Keratinocyte (primary cell): ENCODE data around the gene PPIC. TPM values are rescaled to one million over a fixed set of nuclear protein-coding genes. Genes with fewer than 3 reads are reported as not detected.

Experiments
- DNase-seq: peaks from one replicate; pipeline ENCODE4 v3.0.0-alpha.2; 2011; ENCODE audit warnings: low read depth, missing footprints, low spot score
- FAIRE-seq: peaks from 2 replicates; lab custom pipeline; 2011; peaks lifted over from hg19 to GRCh38; lab: Jason Lieb, UNC
- H2AFZ ChIP-seq: 2 replicates; pipeline ENCODE4 v1.6.0; 2012; ENCODE audit warnings: low read length, control low read depth, inconsistent platforms; ENCODE audit not compliant: control insufficient read depth
- H3K27ac ChIP-seq: 2 replicates; pipeline ENCODE4 v1.5.1; 2011; ENCODE audit warnings: low read length; ENCODE audit not compliant: control insufficient read depth, insufficient read depth
- H3K27me3 ChIP-seq: 3 replicates; pipeline ENCODE4 v1.6.0; 2011; ENCODE audit warnings: low read length; ENCODE audit not compliant: control insufficient read depth, insufficient read depth; ENCODE audit errors: extremely low read depth
- H3K36me3 ChIP-seq, 2 experiments: 2 replicates in 1 of 2; 3 replicates in 1 of 2; pipeline ENCODE4 v1.5.1; 2011; ENCODE audit warnings: low read length in 2 of 2, mild to moderate bottlenecking in 1 of 2; ENCODE audit not compliant: control insufficient read depth in 2 of 2, insufficient read depth in 2 of 2; ENCODE audit errors: extremely low read depth in 1 of 2
- H3K4me1 ChIP-seq: 3 replicates; pipeline ENCODE4 v1.5.1; 2011; ENCODE audit warnings: low read length; ENCODE audit not compliant: control insufficient read depth, insufficient read depth; ENCODE audit errors: extremely low read depth
- H3K4me2 ChIP-seq: 3 replicates; pipeline ENCODE4 v1.6.0; 2011; ENCODE audit warnings: low read depth, low read length; ENCODE audit not compliant: control insufficient read depth, insufficient read depth; ENCODE audit errors: extremely low read depth
- H3K4me3 ChIP-seq, 3 experiments: fragments of 200-600 bp in 1 of 3; sonication (generic) in 1 of 3; 2 replicates in 2 of 3; 3 replicates in 1 of 3; pipeline ENCODE4 v1.5.1; 2011 to 2016; ENCODE audit warnings: low read length in 3 of 3, mild to moderate bottlenecking in 3 of 3, control low read depth in 2 of 3, inconsistent platforms in 1 of 3, low read depth in 1 of 3, mixed read lengths in 1 of 3, mixed run types in 1 of 3, moderate library complexity in 1 of 3; ENCODE audit not compliant: control insufficient read depth in 2 of 3, insufficient read depth in 2 of 3; ENCODE audit errors: extremely low read depth in 1 of 3
- H3K79me2 ChIP-seq: 2 replicates; pipeline ENCODE4 v1.6.0; 2012; ENCODE audit warnings: low read length; ENCODE audit not compliant: control insufficient read depth, insufficient read depth
- H3K9ac ChIP-seq: 3 replicates; pipeline ENCODE4 v1.6.0; 2011; ENCODE audit warnings: low read length; ENCODE audit not compliant: control insufficient read depth, insufficient read depth; ENCODE audit errors: extremely low read depth
- H3K9me1 ChIP-seq: 3 replicates; pipeline ENCODE4 v1.6.0; 2011; ENCODE audit warnings: low read length; ENCODE audit not compliant: control insufficient read depth, insufficient read depth; ENCODE audit errors: extremely low read depth
- H3K9me3 ChIP-seq: 2 replicates; pipeline ENCODE4 v1.5.1; 2012; ENCODE audit warnings: low read depth, low read length; ENCODE audit not compliant: control insufficient read depth
- H4K20me1 ChIP-seq: 3 replicates; pipeline ENCODE4 v1.6.0; 2011; ENCODE audit warnings: low read length; ENCODE audit not compliant: control insufficient read depth, insufficient read depth; ENCODE audit errors: extremely low read depth
- EZH2 ChIP-seq: IDR thresholded peaks from one replicate; pipeline ENCODE4 v1.6.1; 2012; ENCODE audit warnings: inconsistent platforms, mild to moderate bottlenecking, low read length, moderate library complexity
- dilution Hi-C: fragments of 300-500 bp; cut with MboI; formaldehyde crosslinking; loops from one replicate; pipeline ENCODE4 v1.7.0; 2020; ENCODE audit warnings: low sequenced_read_pairs; ENCODE audit not compliant: extremely low pct_ligation_motif_present
- polyA plus RNA-seq, 5 experiments: library from polyadenylated mRNA; depleted of rRNA in 3 of 5; stranded (reverse) in 3 of 5; stranded (forward) in 1 of 5; unstranded in 1 of 5; fragments of >200 nt; gene quantifications; 1 replicate in 1 of 5; 2 replicates in 3 of 5; 3 replicates in 1 of 5; pipeline versions ENCODE4 v1.2.1 to v1.2.3, GENCODE V29; 2011 to 2012; ENCODE audit warnings: missing spikeins in 2 of 5, low read depth in 1 of 5, low replicate concordance in 1 of 5
- TF ChIP-seq, protein P1 (sequence below), 3 experiments: IDR thresholded peaks in 1 of 3; conservative IDR thresholded peaks in 1 of 3; optimal IDR thresholded peaks in 1 of 3; 2 replicates in 2 of 3; 3 replicates in 1 of 3; pipeline versions ENCODE3 to v1.5.1; 2011; ENCODE audit warnings: low read length in 3 of 3, mild to moderate bottlenecking in 3 of 3, moderate library complexity in 2 of 3, control low read depth in 1 of 3, inconsistent platforms in 1 of 3; ENCODE audit not compliant: insufficient read depth in 2 of 3; ENCODE audit errors: extremely low read depth in 1 of 3

PPIC gene
- polyA plus RNA-seq, 1 donor (not counting 4 experiments of a cell fraction or from before 2014, with no cell fraction given): 26.5 TPM

- no peaks in the 10 kb centered on the region for H3K4me1 ChIP-seq
- no peak overlapping the region for H3K27ac ChIP-seq
- no peak for DNase-seq
- dilution Hi-C loops: no loop called here
- no peaks in the 10 kb centered on the region for H3K9me1 ChIP-seq
- no peak overlapping the region for H3K4me3 ChIP-seq
- no peaks in the 10 kb centered on the region for H3K79me2 ChIP-seq
- no peak overlapping the region for H3K9ac ChIP-seq
- no peak for FAIRE-seq
- H3K9me3 ChIP-seq: no peaks in the 10 kb centered on the region
- no peak overlapping the region for H3K4me2 ChIP-seq
- H4K20me1 ChIP-seq: no peaks in the 10 kb centered on the region
- no peak overlapping the region for H2AFZ ChIP-seq
- peaks cover 11% of the 10 kb centered on the region for H3K27me3 ChIP-seq
- H3K36me3 ChIP-seq: no peaks in the 10 kb centered on the region
- no peak for TF ChIP-seq EZH2
- TF ChIP-seq, protein P1, sequence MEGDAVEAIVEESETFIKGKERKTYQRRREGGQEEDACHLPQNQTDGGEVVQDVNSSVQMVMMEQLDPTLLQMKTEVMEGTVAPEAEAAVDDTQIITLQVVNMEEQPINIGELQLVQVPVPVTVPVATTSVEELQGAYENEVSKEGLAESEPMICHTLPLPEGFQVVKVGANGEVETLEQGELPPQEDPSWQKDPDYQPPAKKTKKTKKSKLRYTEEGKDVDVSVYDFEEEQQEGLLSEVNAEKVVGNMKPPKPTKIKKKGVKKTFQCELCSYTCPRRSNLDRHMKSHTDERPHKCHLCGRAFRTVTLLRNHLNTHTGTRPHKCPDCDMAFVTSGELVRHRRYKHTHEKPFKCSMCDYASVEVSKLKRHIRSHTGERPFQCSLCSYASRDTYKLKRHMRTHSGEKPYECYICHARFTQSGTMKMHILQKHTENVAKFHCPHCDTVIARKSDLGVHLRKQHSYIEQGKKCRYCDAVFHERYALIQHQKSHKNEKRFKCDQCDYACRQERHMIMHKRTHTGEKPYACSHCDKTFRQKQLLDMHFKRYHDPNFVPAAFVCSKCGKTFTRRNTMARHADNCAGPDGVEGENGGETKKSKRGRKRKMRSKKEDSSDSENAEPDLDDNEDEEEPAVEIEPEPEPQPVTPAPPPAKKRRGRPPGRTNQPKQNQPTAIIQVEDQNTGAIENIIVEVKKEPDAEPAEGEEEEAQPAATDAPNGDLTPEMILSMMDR (optimal IDR thresholded peaks at IDR 0.05 in 1 of 3, IDR thresholded peaks at IDR 0.05 in 1 of 3, conservative IDR thresholded peaks at IDR 0.05 in 1 of 3; ENCODE audit: extremely low read depth in 1 of 3, insufficient read depth in 2 of 3, low read length in 3 of 3): no peak
These were observed 31.9 kb upstream of the PPIC start for GRCh38 chr5:123068368-123068938.

GRCh38 chr5:123066016-123066415 is 29.5 kb upstream of the PPIC start:
- no peak overlapping the region for H2AFZ ChIP-seq
- H3K4me1 ChIP-seq: no peaks in the 10 kb centered on the region
- DNase-seq (no peak), FAIRE-seq (no peak)
- no peak overlapping the region for H3K9ac ChIP-seq
- TF ChIP-seq, protein P1 (optimal IDR thresholded peaks at IDR 0.05 in 1 of 3, IDR thresholded peaks at IDR 0.05 in 1 of 3, conservative IDR thresholded peaks at IDR 0.05 in 1 of 3; ENCODE audit: extremely low read depth in 1 of 3, insufficient read depth in 2 of 3, low read length in 3 of 3): no peak
- no peak for TF ChIP-seq EZH2
- no peaks in the 10 kb centered on the region for H3K9me3 ChIP-seq
- H4K20me1 ChIP-seq: no peaks in the 10 kb centered on the region
- dilution Hi-C loops: no loop called here
- no peak overlapping the region for H3K4me3 ChIP-seq
- H3K9me1 ChIP-seq: no peaks in the 10 kb centered on the region
- H3K79me2 ChIP-seq: no peaks in the 10 kb centered on the region
- no peaks in the 10 kb centered on the region for H3K36me3 ChIP-seq
- H3K27me3 ChIP-seq: peaks cover 11% of the 10 kb centered on the region
- H3K27ac ChIP-seq: no peak overlapping the region
- no peak overlapping the region for H3K4me2 ChIP-seq
